HCT116 (cell line): ENCODE measurements around the gene CPA4. TPM values are rescaled to one million over a fixed set of nuclear protein-coding genes. Genes with fewer than 3 reads are reported as not detected.

Source experiments
- ATAC-seq: fragments of 200-7000 bp; cut with Tn5 transposase; 2 replicates; pipeline ENCODE4 v1.9.1; 2020; ENCODE audit warnings: mild to moderate bottlenecking, moderate library complexity
- BruUV-seq: library from RNA; stranded (reverse); fragments of 400-500 nt; replicated peaks from 2 replicates; lab custom pipeline; 2021; lab: Mats Ljungman, UMichigan
- CTCF ChIA-PET: fragments of 300-600 bp; sonication (Branson Sonifier 250); formaldehyde crosslinking; loops from one replicate; lab custom pipeline; 2021; ENCODE audit warnings: antibody characterized with exemption; lab: Charles Lee
- POLR2A ChIA-PET: fragments of 300-600, 350-600 bp; sonication (Branson Sonifier 250); formaldehyde crosslinking; loops from one replicate; lab custom pipeline; 2021; ENCODE audit warnings: antibody characterized with exemption; lab: Charles Lee
- RAD21 ChIA-PET, 2 experiments: fragments of 300-600 bp; sonication (Branson Sonifier 250); formaldehyde crosslinking; loops; one replicate each; lab custom pipeline; 2023; ENCODE audit warnings: low total read pairs in 2 of 2; ENCODE audit not compliant: uncharacterized antibody in 2 of 2, unreplicated experiment in 2 of 2, low non-redundant PET in 1 of 2; lab: Charles Lee
- DNase-seq: peaks from one replicate; pipeline ENCODE4 v3.0.0-alpha.2; 2010; ENCODE audit warnings: low read depth, low spot score
- H2AFZ ChIP-seq: fragments of 200-600 bp; shearing (Covaris generic), sonication (generic); 2 replicates; pipeline ENCODE4 v1.6.1; 2017; ENCODE audit warnings: low read depth, mixed run types, mixed read lengths, antibody characterized with exemption, low read length; ENCODE audit not compliant: poor library complexity, severe bottlenecking
- H3K27ac ChIP-seq: 2 replicates; pipeline ENCODE4 v1.5.1; 2012; ENCODE audit warnings: low read depth, low read length
- H3K27me3 ChIP-seq: fragments of 200-600 bp; sonication (generic); 2 replicates; pipeline ENCODE4 v1.6.1; 2016; ENCODE audit warnings: mixed run types, low read length, mixed read lengths; ENCODE audit not compliant: insufficient read depth
- H3K36me3 ChIP-seq, 2 experiments: fragments of 200-500 bp in 1 of 2; fragments of 200-600 bp in 1 of 2; sonication (Bioruptor generic) in 1 of 2; sonication (generic) in 1 of 2; 2 replicates each; pipeline versions ENCODE4 v1.5.1 to v1.6.1; 2014 to 2016; ENCODE audit warnings: low read length in 2 of 2, inconsistent platforms in 1 of 2, mixed read lengths in 1 of 2, mixed run types in 1 of 2; ENCODE audit not compliant: insufficient read depth in 2 of 2, control insufficient read depth in 1 of 2
- H3K4me1 ChIP-seq, 2 experiments: fragments of 200-600 bp in 1 of 2; sonication (generic) in 1 of 2; 2 replicates each; pipeline versions ENCODE4 v1.5.1 to v1.6.1; 2012 to 2017; ENCODE audit warnings: low read length in 2 of 2, inconsistent platforms in 1 of 2, mild to moderate bottlenecking in 1 of 2, mixed read lengths in 1 of 2, mixed run types in 1 of 2, moderate library complexity in 1 of 2; ENCODE audit not compliant: insufficient read depth in 2 of 2, control insufficient read depth in 1 of 2
- H3K4me2 ChIP-seq: fragments of 200-600 bp; sonication (generic); 2 replicates; pipeline ENCODE4 v1.6.1; 2017; ENCODE audit warnings: mixed run types, low read length, mixed read lengths
- H3K4me3 ChIP-seq, 2 experiments: fragments of 200-600 bp in 1 of 2; sonication (generic) in 1 of 2; replicated peaks in 1 of 2; 2 replicates each; pipeline ENCODE4 v1.5.1; 2011 to 2016; ENCODE audit warnings: low read length in 2 of 2, control low read depth in 1 of 2, low read depth in 1 of 2, mild to moderate bottlenecking in 1 of 2, mixed read lengths in 1 of 2, mixed run types in 1 of 2
- H3K79me2 ChIP-seq: fragments of 200-600 bp; sonication (generic); 2 replicates; pipeline ENCODE4 v1.6.1; 2017; ENCODE audit warnings: mild to moderate bottlenecking, mixed run types, low read length, moderate library complexity, mixed read lengths; ENCODE audit not compliant: insufficient read depth
- H3K9ac ChIP-seq: fragments of 200-600 bp; sonication (generic); 2 replicates; pipeline ENCODE4 v1.6.1; 2016; ENCODE audit warnings: low read length, mixed read lengths
- H3K9me2 ChIP-seq: fragments of 200-600 bp; sonication (generic), shearing (Covaris generic); 2 replicates; pipeline ENCODE4 v1.6.1; 2017; ENCODE audit warnings: mixed run types, mild to moderate bottlenecking, moderate library complexity; ENCODE audit not compliant: insufficient read depth
- H3K9me3 ChIP-seq, 2 experiments: fragments of 200-500 bp in 1 of 2; fragments of 200-600 bp in 1 of 2; sonication (Bioruptor generic) in 1 of 2; sonication (generic) in 1 of 2; 2 replicates each; pipeline ENCODE4 v1.6.1; 2014 to 2017; ENCODE audit warnings: low read length in 2 of 2, mixed read lengths in 2 of 2, inconsistent platforms in 1 of 2, low read depth in 1 of 2, mild to moderate bottlenecking in 1 of 2, mixed run types in 1 of 2, moderate library complexity in 1 of 2; ENCODE audit not compliant: control insufficient read depth in 1 of 2, insufficient read depth in 1 of 2
- H4K20me1 ChIP-seq: fragments of 200-600 bp; sonication (generic), shearing (Covaris generic); 2 replicates; pipeline ENCODE4 v1.6.1; 2017; ENCODE audit warnings: mixed run types, mild to moderate bottlenecking, moderate library complexity; ENCODE audit not compliant: insufficient read depth
- CEBPB ChIP-seq: IDR thresholded peaks from 2 replicates; pipeline ENCODE4 v1.6.1; 2012; ENCODE audit warnings: low read depth
- CTCF ChIP-seq, 3 experiments: fragments of 200-600 bp in 1 of 3; sonication (generic) in 1 of 3; IDR thresholded peaks in 2 of 3; conservative IDR thresholded peaks in 1 of 3; 2 replicates each; pipeline ENCODE4 v1.5.1; 2012 to 2017; ENCODE audit warnings: low read depth in 2 of 3, low read length in 2 of 3, antibody characterized with exemption in 1 of 3, borderline replicate concordance in 1 of 3, control low read depth in 1 of 3, mild to moderate bottlenecking in 1 of 3, mixed read lengths in 1 of 3, mixed run types in 1 of 3, moderate library complexity in 1 of 3; ENCODE audit not compliant: insufficient read depth in 1 of 3
- EGR1 ChIP-seq: IDR thresholded peaks from 2 replicates; pipeline ENCODE4 v1.6.1; 2012; ENCODE audit warnings: low read depth
- ELF1 ChIP-seq: IDR thresholded peaks from 2 replicates; pipeline ENCODE4 v1.6.1; 2012; ENCODE audit warnings: low read depth, borderline replicate concordance
- EZH2 ChIP-seq: fragments of 200-600 bp; sonication (generic); IDR thresholded peaks from 2 replicates; pipeline ENCODE4 v1.6.1; 2017; ENCODE audit warnings: antibody characterized with exemption, mixed run types
- EZH2phosphoT487 ChIP-seq: fragments of 200-600 bp; IDR thresholded peaks from 2 replicates; pipeline ENCODE4 v1.6.1; 2018; ENCODE audit warnings: antibody characterized with exemption, borderline replicate concordance
- JUND ChIP-seq: IDR thresholded peaks from 2 replicates; pipeline ENCODE4 v1.6.1; 2012
- MAX ChIP-seq: IDR thresholded peaks from 2 replicates; pipeline ENCODE4 v1.6.1; 2012
- POLR2A ChIP-seq: IDR thresholded peaks from 2 replicates; pipeline ENCODE4 v1.7.0; 2011; ENCODE audit warnings: borderline replicate concordance; ENCODE audit not compliant: insufficient read depth, insufficient read length; ENCODE audit errors: extremely low read depth
- POLR2AphosphoS5 ChIP-seq: IDR thresholded peaks from 2 replicates; pipeline ENCODE4 v1.6.1; 2011; ENCODE audit warnings: mild to moderate bottlenecking, low read depth, low read length, moderate library complexity
- REST ChIP-seq: IDR thresholded peaks from 2 replicates; pipeline ENCODE4 v1.6.1; 2012; ENCODE audit warnings: low read depth
- SIN3A ChIP-seq: IDR thresholded peaks from 2 replicates; pipeline ENCODE4 v1.6.1; 2012; ENCODE audit warnings: low read depth
- SRF ChIP-seq: IDR thresholded peaks from 2 replicates; pipeline ENCODE4 v1.6.1; 2012; ENCODE audit warnings: low read depth
- TCF7L2 ChIP-seq: IDR thresholded peaks from 2 replicates; pipeline ENCODE4 v1.7.0; 2011; ENCODE audit warnings: borderline replicate concordance, inconsistent platforms; ENCODE audit not compliant: insufficient read depth, insufficient read length; ENCODE audit errors: extremely low read depth
- YY1 ChIP-seq: IDR thresholded peaks from 2 replicates; pipeline ENCODE4 v1.6.1; 2011; ENCODE audit warnings: low read length, low read depth, moderate library complexity, mild to moderate bottlenecking; ENCODE audit not compliant: insufficient replicate concordance; ENCODE audit errors: extremely low read depth
- ZFX ChIP-seq: fragments of 450-650 bp; IDR thresholded peaks from 2 replicates; pipeline ENCODE4 v1.6.1; 2017
- ZNF274 ChIP-seq: fragments of 200-500 bp; sonication (Bioruptor generic); IDR thresholded peaks from 2 replicates; pipeline ENCODE4 v1.6.1; 2014; ENCODE audit warnings: mild to moderate bottlenecking, low read depth, low read length, inconsistent platforms
- intact Hi-C: fragments of 100-400 bp; cut with micrococcal nuclease; formaldehyde crosslinking; loops from 2 replicates; pipeline ENCODE4 v1.10.0; 2022
- total RNA-seq: library from RNA; stranded (reverse); gene quantifications from one replicate; pipeline ENCODE4 v1.2.1, GENCODE V29; 2021; ENCODE audit not compliant: unreplicated experiment
- TF ChIP-seq, protein P1 (sequence below): IDR thresholded peaks from 2 replicates; pipeline ENCODE4 v1.6.1; 2012

CPA4 gene
- total RNA-seq, 1 experiment from 2014 or later, result 38.7 TPM

GRCh38 chr7:130274296-130274695 is 18.7 kb upstream of the CPA4 start:
- no peak for DNase-seq
- no peaks in the 10 kb centered on the region for H3K27me3 ChIP-seq
- intact Hi-C loops, result loop anchor here (10.0 kb wide), 1 partner anchor 211 kb away; no protein-coding TSS in a partner anchor
- RAD21 ChIA-PET, result no interaction called here
- no peak overlapping the region for H3K4me2 ChIP-seq
- H2AFZ ChIP-seq, result no peak overlapping the region
- no peak overlapping the region for H3K9ac ChIP-seq
- TF ChIP-seq, protein P1, sequence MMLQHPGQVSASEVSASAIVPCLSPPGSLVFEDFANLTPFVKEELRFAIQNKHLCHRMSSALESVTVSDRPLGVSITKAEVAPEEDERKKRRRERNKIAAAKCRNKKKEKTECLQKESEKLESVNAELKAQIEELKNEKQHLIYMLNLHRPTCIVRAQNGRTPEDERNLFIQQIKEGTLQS, result no peak
- TF ChIP-seq MAX (no peak), EZH2phosphoT487 (no peak), EGR1 (no peak), YY1 (no peak), POLR2A (no peak), CEBPB (no peak), ELF1 (no peak), SRF (no peak), ZFX (no peak), CTCF (IDR thresholded peaks at IDR 0.05 in 2 of 3, conservative IDR thresholded peaks at IDR 0.05 in 1 of 3; ENCODE audit: borderline replicate concordance in 1 of 3, insufficient read depth in 1 of 3, low read depth in 2 of 3, low read length in 2 of 3) (no peak), POLR2AphosphoS5 (no peak), REST (no peak), JUND (no peak), SIN3A (no peak), TCF7L2 (no peak), ZNF274 (no peak), EZH2 (no peak)
- TF ChIP-seq, all 23 proteins: peak for 0
- Histone ChIP-seq H3K9me2 (no peaks in the 10 kb centered on the region), H3K9me3 (no peaks in the 10 kb centered on the region), H3K4me1 (peaks cover 0 to 3% of the 10 kb centered on the region in 2 experiments; a peak in 1 of 4 replicates), H3K36me3 (no peaks in the 10 kb centered on the region), H4K20me1 (no peaks in the 10 kb centered on the region), H3K27ac (no peak overlapping the region), H3K4me3 (no peak overlapping the region), H3K79me2 (no peaks in the 10 kb centered on the region)
- no TSS peak for BruUV-seq
- POLR2A ChIA-PET, result no interaction called here
- ATAC-seq, result no peak
- CTCF ChIA-PET, result no interaction called here
